ENCODE data around the gene PLPP4.

The PLPP4 gene

DNA sequence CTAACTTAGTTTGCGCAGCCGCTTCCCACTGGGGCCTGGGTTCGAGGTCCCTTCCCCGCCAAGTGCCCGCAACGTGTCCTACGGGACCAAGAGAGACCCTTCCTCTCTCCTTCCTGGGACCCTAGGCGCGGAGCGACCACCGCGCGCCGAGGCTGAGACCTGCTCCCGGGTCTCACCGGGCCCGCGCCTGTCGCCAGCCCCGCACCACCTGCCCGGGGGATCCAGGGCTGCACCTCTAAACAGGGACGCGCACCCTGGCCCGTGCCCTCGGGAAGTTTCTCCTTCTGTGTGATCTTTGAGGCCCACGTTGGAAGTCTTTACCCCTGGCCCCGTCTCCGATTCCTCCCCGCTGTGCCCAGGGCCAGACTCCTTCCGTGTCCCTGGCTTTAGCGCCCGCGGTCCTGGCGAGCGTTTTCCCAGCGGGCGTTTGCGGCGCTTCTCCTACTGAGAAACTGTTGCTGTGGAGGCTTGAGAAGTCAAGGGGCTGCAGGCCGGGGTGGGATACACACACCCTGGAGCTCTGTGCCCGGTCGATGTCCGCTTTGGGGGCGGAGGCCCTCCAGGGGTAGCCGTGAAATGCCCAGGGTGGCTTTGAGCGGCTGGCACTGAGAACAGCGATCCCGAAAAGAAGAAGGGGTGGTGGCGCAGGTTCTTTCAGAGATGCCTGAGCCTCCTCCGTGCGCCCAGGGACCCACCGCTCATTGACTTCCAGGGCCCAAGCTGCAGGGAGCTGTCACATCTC lies 575 bp downstream of the PLPP4 start:
- DNase-seq, result no peak

DNA sequence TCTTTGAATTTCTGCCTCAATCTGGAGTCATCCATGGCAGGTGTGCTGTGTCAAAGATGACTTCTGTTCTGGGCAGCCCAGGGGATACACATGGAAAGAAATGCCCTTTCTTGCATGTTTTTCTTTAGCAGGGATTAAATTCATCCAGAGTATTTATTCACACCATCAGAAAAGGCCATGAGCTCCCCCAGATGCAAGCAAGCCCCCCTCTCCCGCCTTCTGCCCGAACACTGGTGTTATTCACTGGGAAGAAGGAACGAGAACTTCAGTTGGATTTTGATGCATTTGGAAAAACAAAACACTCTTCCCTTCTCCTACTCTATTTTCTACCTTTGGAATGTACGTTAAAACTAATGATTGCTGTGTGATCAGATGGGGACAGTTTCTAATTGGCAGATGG lies 1.4 kb downstream of the PLPP4 start:
- DNase-seq, result no peak

- no peak for DNase-seq
These were observed 2.2 kb downstream of the PLPP4 start for GRCh38 chr10:120459185-120459584.

GRCh38 chr10:120460186-120460585 lies 3.2 kb downstream of the PLPP4 start:
- DNase-seq, result no peak

- DNase-seq, result no peak
These were observed 3.7 kb downstream of the PLPP4 start for GRCh38 chr10:120460776-120461175.

GRCh38 chr10:120462018-120462682 lies 5.1 kb downstream of the PLPP4 start:
- DNase-seq, result no peak

- no peak for DNase-seq
These were observed 8.1 kb downstream of the PLPP4 start for GRCh38 chr10:120465138-120465537.

GRCh38 chr10:120466006-120466405 lies 9.0 kb downstream of the PLPP4 start:
- DNase-seq, result no peak

GRCh38 chr10:120473593-120473992 lies 16.6 kb downstream of the PLPP4 start:
- DNase-seq, result no peak

DNA sequence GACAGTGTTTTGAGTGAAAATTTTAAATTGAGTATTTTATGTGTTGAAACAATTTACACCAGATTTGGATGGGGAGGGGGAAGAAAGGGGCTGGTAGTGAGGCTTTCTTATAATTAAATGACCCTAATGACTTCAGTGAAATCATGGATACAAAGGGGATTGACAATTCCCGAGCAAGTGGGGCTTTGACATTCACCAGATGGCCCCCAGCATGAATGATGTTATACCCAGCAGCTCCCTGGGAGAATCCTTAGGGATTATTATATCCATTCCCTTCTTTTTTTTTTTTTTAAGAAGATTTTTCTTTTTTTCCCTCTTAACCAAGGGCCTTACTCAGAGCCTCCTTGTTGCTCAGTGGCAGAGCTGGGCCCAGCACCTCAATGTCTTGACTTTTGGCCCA lies 17.9 kb downstream of the PLPP4 start:
- no peak for DNase-seq

DNA sequence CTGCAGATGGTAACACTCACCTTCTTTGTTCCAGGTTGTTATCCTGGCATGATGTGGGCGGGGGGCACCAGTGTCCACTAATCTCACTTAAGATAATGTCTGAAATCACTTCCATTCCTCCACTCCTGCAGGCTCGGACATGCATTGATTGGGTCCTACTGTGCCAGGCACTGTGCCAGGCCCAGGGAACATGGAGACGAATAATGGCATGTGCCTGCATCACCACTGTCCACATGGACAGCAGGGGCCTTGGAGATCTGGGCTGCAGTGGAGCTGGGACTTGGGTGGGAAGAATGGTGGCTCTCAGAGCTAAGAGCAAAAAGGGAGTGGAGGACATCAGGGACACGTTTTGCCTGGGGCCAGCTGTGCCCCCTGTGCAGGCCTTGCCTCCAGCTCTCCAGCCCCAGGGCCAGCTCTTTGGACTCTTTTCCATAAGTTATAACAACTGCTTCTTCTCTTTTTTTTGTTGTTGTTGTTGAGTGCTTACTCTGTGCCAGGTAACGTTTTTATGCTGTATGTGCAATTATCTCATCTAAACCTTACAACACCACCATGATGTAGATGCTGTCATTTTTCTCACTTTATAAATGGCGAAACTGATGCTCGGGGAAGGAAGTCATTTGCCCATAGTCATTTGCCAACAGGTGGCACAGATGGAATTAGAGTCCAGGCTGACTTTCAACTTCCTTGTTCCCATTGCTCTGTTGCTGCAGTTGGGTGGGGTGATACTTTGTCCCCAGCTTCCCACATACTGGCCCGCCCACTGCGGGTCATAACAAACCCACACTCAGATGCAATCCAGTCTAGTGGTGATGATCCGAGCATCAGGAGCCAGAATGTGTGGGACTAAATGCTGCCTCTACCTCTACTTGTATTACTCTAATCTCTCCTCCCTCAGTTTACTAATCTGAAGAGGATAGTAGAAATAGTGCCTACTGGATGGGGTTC lies 19.1 kb downstream of the PLPP4 start:
- DNase-seq, result no peak

- no peak for DNase-seq
These were observed 20.2 kb downstream of the PLPP4 start for GRCh38 chr10:120477021-120477742.

DNA sequence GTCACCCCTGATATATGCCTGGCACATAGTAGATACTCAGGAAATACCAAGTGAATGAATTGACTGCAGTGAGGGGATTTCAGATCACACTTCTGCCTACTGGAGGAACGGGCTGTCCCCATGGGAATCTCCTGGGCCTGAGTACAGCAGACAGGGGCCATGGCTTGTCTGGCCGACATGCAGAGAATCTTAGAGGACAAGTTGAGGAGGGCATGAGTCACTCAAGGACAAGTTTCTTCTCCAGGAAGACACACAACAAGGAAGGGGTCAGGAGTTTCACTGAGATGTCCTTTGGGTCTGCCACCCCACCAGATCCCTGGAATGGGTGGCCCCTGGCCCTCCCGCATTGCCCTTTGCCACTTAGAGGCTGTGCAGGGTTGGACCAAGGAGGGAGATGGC lies 20.7 kb downstream of the PLPP4 start:
- no peak for DNase-seq

DNA sequence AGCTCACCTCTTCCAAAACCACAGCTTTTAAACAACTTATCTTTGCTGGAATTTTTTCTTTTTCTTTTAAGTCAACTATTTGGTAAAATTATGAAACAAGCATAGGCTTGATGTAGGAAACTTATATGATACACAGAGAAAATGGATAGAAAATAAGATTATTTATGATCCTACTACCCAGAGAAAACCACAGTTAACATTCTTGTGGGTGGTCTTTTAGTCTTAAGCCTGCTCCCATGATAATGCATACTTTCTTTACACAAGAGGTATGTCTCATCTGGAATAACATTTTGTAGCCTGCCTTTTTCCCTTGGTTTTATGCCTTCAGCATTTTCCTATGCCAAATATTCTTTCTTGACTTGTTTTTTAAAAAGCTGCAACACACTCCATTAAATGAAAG lies 21.4 kb downstream of the PLPP4 start:
- no peak for DNase-seq

- DNase-seq, result no peak
These were observed 22.5 kb downstream of the PLPP4 start for GRCh38 chr10:120479506-120479905.

DNA sequence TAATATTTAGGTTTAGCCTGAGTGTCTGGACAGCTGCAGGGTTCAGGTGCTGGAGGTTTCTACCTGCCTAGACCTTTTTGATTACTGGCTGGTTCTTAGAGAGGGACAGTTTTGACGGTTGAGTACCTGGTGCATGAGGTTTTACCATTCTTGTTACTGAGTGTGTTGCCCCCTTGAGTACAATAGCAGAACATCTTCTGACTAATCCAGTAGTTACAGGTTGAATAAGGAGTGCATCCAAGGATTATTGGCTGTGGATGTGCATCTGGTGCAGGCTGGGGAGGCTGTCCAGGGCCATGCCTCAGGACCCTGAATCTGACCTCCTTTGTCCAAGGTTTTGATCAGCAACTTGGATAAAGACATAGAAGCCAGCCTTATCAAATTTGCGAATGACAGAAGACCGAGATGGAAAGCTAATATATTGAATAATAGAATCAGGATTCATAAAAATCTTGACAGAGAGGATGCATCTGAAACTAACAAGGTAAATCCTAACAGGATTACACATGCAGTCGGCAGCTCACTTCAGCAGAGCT lies 23.1 kb downstream of the PLPP4 start:
- DNase-seq, result no peak

DNA sequence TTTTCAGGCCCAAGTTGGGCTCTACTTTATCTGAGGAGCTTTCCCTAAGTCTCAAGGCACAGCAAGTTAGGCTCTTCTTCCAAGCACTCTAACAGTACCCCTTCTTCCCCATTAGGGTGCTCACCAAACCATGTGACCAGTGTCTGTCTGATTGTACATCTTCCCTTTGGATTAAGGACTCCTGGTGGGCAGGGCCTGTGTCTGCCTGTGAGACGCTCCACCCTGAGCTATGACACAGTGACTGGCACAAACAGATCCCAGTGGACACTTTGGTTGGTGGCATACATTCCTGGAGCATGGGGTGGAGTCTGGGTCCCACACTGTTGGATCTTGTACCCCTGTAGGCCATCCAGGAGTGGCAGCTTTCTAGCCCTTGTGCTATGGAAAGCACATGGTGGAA lies 23.8 kb downstream of the PLPP4 start:
- DNase-seq, result no peak

DNA sequence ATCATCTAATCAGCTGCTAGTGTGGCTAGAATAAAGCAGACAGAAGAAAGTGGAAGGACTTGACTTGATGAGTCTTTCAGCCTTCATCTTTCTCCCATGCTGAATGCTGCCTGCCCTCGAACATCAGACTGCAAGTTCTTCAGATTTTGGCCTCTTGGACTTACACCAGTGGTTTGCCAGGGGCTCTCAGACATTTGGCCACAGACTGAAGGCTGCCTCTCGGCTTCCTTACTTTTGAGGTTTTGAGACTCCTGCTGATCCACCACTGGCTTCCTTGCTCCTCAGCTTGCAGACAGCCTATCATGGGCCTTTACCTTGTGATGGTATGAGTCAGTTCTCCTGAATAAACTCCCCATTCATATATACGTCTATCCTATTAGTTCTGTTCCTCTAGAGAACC lies 26.0 kb downstream of the PLPP4 start:
- no peak for DNase-seq

DNA sequence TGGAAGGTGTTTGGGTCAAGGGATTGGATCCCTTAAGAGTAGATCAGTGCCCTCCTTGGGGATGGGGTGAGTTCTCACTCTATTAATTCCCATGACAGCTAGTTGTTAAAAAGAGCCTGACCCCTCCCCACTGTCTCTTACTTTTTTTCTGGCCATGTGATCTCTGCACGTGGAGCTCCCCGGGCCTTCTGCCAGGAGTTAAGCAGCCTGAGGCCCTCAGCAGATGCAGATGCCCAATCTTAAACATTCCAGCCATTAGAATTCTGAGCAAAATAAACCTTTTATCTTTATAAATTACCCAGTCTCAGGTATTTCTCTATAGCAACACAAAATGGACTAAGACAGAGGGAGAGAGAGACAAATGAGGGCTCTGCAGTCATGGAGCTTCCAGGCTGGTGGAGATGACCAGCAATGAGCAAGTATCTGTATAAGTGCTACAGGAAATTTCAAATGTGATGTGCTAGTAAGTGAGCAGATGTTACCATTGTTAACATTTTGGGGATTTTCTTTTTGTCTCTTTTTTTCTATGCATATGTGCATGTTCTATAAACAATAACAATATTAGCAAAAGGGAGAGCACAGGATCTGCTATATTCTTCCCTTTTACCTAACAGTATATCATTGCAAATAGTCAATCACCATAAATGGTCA lies 26.7 kb downstream of the PLPP4 start:
- no peak for DNase-seq

GRCh38 chr10:120485946-120486345 lies 28.9 kb downstream of the PLPP4 start:
- DNase-seq, result no peak

DNA sequence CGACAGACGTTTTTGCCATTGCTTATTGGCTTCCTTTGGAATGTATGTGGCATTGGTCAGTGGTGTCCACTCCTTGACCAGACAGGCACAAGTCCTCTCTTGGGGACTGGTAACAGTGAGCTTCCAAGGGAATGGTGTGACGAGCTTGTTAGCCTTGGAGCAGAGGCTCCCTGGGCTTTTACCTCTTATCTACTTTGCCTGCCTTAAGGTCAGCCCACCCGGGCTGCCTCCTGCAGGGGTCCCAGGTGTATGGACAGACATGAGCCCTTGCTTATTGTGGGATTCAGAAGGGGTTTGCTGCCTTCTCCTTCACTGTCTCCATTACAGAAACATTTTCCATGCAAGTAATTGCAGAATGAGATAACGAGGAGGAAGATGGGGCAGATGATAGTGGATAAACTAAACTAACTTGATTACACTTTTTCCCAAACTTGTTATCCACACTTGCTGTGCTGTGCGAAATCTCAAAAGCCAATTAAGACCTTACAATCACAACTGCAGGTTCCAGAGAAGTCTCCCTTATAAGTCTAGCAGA lies 29.7 kb downstream of the PLPP4 start:
- no peak for DNase-seq

DNA sequence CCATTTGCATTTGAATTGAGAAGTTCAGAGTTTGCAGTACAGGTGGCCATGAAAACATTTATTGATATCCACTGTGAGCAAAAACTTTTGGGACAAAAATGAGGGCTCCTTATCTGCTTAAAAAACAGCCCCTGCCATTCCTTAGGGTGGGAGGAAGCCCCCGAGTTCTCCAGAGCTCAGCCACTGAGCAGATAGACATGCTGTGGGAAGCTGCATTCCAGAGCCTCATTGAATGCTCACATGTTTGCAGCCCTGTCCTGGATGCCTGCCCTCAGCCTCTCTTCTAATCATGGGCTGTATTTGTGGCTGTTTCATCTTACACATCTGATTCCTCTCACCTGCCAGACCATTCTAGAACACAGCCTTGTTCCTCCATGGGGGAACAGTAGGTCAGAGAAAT lies 33.3 kb downstream of the PLPP4 start:
- no peak for DNase-seq
